GM21529 (cell line): ENCODE data around the gene GRPEL1.

Experiments
- ATAC-seq: cut with Tn5 transposase; IDR thresholded peaks from one replicate; pipeline ENCODE4 v1.9.1; 2021; ENCODE audit not compliant: unreplicated experiment

The GRPEL1 gene

DNA sequence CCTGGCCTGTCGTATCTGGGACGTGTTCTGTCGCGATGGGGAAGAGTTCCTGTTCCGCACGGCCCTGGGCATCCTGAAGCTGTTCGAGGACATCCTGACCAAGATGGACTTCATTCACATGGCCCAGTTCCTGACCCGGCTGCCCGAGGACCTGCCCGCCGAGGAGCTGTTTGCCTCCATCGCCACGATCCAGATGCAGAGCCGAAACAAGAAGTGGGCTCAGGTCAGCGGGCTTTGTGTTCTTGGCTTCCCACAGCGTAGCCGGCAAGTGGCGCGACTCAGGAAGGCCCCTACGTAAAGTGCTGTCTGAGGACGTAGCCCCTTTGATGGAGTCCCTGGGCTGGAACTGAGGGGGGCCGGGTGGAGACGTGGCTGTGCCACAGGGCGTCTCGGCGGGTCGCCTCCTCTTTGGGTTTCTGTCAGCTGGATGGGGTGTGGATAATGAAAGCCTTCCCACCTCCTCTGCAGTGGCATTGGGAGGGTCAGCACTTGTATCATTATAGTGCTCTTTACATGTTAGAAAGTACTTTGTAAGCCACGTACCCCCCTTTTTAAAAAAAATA lies 42.7 kb downstream of the GRPEL1 start:
- no peak for ATAC-seq

DNA sequence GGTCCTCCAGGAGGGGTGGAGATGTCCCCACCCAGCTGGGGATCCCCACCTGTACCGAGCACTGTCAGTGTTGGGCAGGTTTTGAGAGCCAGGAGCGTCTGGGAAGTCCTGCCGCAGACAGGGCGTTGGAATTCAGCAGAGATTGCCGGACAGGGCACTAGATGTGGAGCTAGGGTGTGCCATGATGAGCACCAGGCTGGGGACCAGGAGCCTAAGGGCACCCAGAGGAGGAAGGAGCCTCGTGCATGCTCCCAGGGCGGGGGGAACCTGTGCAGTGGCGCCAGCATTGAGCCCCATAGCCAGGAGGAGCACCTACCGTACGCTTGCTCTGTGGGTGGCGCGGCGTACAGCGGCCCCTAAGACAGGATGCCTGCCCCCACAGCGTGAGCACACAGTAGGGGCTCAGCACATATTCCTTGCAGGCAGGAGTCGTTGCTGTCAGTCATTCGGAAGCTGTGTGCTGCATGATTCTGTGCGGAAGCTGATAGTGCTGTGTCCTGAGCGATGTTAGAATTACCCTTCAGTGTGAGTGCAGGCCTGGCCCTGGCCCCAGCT lies 43.5 kb downstream of the GRPEL1 start:
- no peak for ATAC-seq

DNA sequence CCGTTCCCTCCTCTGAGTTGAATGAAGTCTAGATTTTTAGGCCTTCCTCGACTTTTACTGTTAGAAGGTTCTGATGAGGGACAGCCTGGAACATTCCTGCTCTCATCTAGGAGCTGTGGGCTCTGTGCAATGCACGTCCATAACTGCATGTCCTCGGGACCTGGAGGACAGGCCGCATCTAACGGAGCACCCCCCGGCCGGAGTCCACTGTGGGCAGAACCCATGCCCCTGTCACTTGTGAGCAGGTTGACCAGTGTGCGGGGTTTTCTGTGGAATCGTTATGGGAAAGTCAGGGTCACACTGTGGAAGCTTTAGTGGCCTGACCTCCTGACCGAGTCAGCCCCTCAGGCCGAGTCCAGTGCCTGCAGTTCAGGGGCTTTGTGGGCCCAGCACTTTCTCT lies 44.0 kb downstream of the GRPEL1 start:
- ATAC-seq: no peak

DNA sequence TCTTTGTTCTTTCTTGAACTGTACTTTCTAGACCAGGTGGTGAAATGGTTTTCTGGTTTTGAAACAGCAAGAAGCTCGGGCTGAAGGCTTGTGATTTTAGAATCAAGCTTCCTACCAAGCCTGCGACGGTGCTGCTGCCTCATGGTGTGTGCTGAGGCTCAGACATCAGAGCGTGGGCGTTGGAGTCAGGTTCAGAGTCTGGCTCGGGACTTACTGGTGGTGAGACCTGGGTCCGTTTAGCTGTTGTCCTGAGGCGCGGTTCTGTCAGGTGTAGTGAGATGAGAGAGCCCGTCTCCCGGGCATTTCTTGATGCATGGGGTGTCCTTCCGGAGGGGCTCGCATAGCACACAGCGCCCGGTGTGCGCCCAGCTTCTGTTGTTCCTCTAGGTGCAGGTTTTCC lies 44.4 kb downstream of the GRPEL1 start:
- ATAC-seq: no peak

DNA sequence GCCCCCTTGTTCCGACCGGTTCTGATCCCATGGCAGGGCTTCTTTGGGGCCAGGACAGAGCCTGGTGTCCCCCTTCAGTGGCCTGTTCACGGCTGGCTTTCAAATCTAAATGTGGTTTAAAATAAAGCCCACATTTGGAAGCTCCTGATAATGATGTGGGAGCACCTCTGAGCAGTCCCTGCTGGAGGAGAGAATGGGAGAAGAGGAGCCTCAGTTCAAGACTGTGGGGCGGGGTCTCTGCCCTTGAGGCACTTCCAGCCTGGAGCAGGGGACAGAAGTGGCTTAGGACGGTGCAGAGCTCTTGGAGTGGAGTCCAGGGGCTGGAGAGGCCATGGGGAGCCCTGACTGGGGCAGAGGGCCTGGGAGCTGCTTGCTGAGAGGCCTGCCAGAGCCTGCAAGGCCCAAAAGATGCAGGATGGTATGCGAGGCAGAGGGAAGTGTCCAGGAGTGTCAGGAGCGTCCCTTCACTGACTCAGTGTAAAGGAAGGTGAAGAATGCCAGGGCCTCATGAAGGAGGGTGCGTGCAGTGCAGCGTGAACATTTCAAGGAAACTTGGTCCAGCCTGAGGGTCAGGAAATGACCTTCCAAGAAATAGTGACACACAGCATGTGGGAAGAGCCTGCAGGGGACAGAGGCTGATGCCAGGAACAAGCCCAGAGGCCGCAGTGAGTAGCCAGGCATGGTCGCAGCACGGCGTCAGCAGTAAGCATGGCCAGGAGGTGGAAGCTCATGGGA lies 45.8 kb downstream of the GRPEL1 start:
- ATAC-seq: no peak

DNA sequence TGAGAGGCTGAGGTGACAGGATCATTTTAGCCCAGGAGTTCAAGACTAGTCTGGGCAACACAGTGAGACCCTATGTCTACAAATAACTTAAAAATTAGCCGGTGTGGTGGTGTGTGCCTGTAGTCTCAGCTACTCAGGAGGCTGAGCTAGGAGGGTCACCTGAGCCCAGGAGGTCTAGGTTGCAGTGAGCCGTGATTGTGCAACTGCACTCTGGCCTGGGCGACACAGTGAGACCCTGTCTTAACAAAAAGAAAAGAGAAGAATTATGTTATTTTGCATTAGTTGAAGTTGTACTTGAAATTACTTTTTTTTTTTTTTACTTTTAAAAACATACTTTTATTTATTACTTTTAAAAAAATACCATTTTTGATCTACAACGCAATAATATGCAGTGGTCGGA lies 46.5 kb downstream of the GRPEL1 start:
- ATAC-seq: no peak

DNA sequence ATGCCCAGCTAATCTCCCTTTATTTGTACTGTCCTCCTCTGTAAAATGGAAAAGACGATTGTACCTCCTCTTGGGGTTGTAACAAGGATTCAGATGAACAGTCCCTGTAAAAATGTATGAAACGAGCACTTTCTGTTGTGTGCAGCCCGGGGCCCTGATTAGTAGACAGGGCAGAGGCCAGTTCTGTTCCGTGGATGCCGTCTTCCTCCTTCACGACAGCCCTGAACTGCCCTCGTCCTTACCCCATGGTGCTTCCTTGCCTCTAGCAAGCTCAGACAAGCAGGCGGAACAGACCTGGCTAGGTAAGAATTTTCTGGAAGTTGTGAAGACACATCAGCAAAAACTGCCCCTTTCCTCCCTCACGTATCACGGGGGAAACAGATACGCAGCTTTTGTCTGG lies 47.0 kb downstream of the GRPEL1 start:
- ATAC-seq: no peak

DNA sequence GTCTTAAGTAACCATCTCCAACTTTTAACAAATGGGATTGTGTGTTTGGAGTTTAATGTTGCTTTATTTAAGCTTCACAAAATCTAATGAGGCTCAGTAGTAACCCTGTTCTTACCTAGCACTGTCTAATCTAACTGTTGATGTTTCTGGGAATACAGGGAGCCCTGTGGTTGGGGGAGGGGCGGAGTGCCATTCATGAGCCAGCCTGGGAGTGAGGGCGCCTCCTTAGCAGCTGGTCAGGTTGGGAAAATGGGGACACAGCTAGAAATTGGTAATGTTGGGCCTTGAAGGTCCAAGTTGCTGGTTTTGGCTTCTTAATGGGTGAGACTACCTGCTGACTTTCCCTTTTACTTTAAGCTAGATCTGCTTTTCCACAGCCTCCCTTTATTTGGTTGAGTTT lies 47.6 kb downstream of the GRPEL1 start:
- ATAC-seq: no peak

DNA sequence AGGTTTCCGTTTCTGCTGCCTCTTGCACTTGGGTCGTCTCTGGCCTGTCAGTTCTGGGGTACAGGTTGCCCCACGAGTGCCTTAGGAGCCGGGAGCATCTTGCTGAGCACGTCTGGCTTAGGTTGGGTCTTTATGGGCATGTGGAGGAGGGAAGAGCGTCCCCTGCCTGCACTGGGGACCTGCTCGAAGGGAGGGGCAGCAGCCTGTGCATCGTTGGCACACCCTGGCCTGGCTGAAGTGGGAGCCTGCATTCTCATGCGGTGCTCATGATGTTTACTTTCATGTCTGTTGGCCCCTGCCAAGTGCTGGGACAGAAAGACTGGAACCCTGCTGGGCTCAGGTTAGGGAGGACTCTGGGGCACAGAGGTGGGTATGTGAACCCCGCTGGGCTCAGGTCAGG lies 48.5 kb downstream of the GRPEL1 start:
- ATAC-seq: no peak

DNA sequence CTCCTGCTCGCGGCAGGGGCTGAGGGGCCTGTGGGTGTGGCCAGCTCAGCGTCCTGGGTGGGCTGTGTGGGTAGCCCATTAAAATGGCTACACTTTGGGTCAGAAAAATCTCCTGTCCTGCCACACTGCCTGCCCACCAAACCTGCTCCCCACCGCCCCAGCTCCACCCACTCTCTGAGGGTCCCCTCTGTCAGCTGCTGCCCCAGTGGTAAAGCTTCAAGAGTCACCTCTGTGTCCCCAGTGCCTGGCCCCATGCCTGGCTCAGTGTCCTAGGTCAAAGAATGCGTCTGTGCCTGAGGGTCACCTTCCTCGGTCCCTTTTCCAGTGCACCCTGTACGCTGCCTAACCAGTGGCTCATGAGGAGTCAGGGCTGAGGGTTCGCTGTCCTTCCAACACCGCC lies 49.6 kb downstream of the GRPEL1 start:
- ATAC-seq: no peak

DNA sequence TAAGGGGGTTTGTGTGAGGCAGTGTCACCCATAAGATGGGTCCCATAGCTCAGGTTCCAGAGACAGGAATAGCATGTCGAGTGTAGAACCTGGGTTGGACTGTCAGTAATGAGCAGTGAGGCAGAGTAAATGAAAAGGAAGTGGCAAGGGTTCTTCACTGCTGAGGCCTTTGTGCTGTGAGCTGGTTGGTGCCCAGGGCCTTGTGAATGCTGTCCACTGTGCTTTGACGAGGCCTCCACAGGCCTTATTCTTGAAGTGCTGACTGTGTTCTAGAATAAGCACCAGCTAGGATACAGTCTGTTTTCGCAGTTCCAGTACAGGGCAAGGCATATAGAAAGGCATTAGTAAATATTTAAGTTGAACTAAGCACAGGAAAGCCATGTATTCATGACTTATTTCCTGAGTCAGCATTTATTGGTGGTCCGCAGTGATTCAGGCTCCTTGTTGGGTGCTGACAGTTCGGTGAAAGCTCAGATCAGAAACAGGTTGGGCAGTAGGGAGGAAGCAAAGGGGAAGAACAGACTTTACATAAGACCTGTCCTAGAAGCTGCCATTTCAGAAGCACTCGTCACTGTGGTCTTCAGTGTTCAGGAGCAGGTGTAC lies 50.3 kb downstream of the GRPEL1 start:
- ATAC-seq: no peak

DNA sequence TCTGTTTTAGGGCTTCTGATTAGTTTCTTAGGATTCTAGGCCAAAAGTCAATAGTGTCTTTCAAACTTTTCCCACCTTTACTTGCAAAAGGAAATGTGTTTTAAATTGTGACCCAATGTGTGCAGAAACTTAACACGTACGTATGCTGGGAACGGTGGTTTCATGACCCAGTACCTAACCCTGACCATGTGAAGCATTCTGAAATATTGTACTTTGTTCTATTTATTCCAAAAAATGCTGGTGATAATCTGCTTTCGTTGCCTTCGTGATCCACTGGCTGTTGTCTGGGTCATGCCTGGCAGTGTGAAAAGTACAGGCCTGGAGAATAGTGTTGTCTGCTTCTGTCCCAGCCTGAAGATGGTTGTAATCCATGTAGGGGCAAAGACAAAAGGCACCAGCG lies 51.4 kb downstream of the GRPEL1 start:
- no peak for ATAC-seq

DNA sequence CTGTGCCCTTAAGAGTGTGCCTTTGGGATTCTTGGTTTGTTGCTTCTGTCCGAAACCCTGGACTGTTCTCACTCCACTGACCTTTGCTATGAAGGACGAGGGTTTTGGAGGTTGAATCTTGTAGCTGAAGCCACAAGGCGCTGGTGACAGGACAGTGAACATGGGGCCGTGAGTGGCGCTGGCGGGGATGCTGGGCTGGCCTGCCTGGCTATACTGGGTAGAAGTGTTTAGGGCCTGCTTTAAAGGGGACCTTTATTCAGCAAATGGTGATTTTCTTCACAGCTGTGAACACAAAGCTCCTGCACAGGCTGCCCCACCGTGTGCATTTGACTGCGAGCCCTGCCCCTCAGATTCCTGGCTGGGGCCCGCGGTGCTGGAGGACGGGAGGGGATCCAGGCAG lies 51.8 kb downstream of the GRPEL1 start:
- no peak for ATAC-seq

DNA sequence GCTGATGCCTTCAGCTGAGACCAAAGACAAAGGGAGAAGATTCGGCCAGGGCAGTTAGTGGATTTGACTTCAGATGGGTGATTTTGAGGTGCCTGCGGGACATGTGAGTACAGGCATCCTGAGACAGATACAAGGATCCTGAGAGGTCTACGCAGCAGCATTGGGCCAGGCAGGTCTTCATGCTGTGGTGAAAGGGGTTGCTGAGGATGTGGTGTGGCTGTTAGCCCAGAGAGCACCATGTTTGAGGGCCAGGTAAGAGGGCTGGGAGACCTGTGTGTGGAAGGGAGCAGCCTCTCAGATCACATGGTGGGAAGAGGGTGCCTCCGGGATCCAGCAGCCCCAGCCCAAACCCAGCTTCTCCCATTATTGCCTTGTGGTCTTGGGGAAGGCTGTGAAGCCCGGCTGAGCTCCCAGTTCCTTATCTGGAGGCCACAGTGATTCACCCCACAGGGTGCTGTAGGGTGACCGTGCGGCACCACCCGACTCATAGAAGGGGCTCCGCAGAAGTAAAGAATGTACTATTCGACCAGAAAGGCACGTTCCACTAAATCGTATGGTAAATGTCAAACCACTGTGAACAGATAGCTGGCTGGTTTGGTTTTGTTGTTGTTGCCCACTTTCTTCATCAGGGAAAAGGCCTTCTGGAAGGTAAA lies 52.4 kb downstream of the GRPEL1 start:
- ATAC-seq: no peak

DNA sequence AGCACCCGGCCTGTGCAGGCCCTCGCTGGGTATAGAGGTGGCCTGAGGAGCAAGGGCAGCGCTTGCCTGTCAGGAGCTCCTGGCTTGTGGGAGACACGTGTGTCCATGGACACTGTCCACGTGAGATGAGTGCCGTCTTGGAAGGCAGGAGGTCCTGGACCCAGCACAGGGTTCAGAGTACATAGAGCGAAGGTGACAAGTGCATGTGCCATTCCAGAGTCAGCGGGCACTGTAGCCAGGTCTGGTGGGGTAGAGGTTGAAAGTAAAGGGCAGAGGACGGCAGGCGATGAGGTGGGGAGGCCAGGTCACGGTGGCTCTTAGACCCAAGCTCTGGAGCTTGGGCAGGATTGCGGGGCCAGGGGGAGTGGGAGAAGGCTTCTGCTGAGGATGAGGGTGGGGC lies 53.0 kb downstream of the GRPEL1 start:
- ATAC-seq: no peak

DNA sequence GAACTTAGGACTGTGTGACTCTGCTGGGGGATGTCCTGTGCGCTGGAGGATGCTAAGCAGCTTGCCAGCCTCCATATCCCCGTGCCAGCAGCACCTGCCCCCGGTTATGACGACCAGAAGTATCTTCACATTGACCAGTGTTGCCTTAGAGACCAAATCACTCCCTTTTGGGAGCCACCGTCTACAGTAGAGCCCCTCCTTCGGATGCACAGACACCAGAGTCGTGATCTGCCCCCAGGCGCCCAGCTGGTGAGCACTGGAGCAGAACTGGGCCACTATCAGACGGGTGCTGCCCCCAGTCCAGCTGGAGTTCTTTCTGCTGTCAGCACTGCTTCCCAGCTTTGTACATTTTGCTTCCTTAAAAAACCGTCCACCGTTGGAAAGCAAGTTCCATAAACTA lies 54.7 kb downstream of the GRPEL1 start:
- no peak for ATAC-seq

DNA sequence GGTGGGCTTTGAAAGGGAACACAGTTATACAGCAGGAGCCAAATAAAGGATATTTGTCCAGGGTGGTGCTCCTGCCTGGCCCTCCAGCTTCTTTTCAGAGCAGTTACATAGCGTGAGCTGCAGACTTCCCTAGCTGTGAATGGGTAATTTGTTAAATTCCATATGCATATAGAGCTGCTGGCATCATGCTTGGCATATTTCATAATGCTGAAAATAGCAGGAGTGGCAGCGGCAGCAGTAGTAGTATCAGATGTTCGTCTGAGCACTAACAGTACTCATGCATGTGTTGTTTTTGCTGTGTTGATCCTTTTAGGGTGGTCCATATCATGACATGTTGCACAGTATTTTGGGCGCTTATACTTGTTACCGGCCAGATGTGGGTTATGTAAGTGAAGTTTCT lies 58.3 kb downstream of the GRPEL1 start:
- no peak for ATAC-seq
